PFSK-1 (cell line): Measurements from ENCODE around the gene KCTD16.

Experiments used
- FOXP2 ChIP-seq: optimal IDR thresholded peaks from 2 replicates; pipeline ENCODE3; 2011; ENCODE audit warnings: borderline replicate concordance, control low read depth, inconsistent platforms; ENCODE audit not compliant: insufficient read depth; ENCODE audit errors: extremely low read length, extremely low read depth
- POLR2AphosphoS5 ChIP-seq: IDR thresholded peaks from 2 replicates; pipeline ENCODE4 v1.6.1; 2012; ENCODE audit warnings: low read depth, mild to moderate bottlenecking, control low read depth, low read length, moderate library complexity
- REST ChIP-seq, 2 experiments: IDR thresholded peaks; 2 replicates each; pipeline versions ENCODE4 v1.6.1 to v1.8.0; 2011 to 2012; ENCODE audit warnings: low read depth in 2 of 2, low read length in 2 of 2, control low read depth in 1 of 2, inconsistent platforms in 1 of 2, mild to moderate bottlenecking in 1 of 2, moderate library complexity in 1 of 2; ENCODE audit not compliant: insufficient read depth in 1 of 2
- SIN3A ChIP-seq: IDR thresholded peaks from 2 replicates; pipeline ENCODE4 v1.6.1; 2012; ENCODE audit warnings: mild to moderate bottlenecking, low read length, moderate library complexity, borderline replicate concordance; ENCODE audit not compliant: insufficient read depth
- TAF1 ChIP-seq: IDR thresholded peaks from 2 replicates; pipeline ENCODE4 v1.6.1; 2012; ENCODE audit warnings: low read length, control low read depth, borderline replicate concordance; ENCODE audit not compliant: insufficient read depth

KCTD16 gene

GRCh38 chr5:144237851-144238250, 67.2 kb downstream of the KCTD16 start:
- TF ChIP-seq POLR2AphosphoS5 (no peak), FOXP2 (no peak)

DNA sequence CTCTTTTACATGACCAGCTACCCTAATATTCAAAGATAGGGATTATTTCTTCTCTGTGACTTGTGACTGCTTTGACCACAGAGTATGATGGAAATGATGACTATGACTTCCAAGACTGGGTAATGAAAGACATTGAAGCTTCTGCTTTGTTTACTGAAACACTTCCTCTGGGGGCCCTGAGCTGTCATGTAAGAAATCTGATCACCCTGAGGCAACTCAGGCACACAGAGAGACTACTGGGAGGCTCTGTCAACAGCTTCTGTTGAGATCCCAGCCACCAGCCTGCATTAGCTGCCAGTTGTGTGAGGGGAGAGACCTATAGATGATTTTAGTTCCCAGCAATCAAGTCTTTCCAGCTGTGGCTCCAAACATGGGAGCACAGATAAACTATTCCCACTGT, 76.5 kb downstream of the KCTD16 start:
- TF ChIP-seq FOXP2: no peak
- no peak for TF ChIP-seq REST (IDR thresholded peaks at IDR 0.05; ENCODE audit: insufficient read depth in 1 of 2, low read depth in 2 of 2, low read length in 2 of 2)
- TF ChIP-seq POLR2AphosphoS5: no peak
- no peak for TF ChIP-seq SIN3A
- TF ChIP-seq TAF1: no peak

- no peak for TF ChIP-seq TAF1
- no peak for TF ChIP-seq SIN3A
- TF ChIP-seq POLR2AphosphoS5: no peak
- no peak for TF ChIP-seq REST (IDR thresholded peaks at IDR 0.05; ENCODE audit: insufficient read depth in 1 of 2, low read depth in 2 of 2, low read length in 2 of 2)
Measured at GRCh38 chr5:144248015-144248414, 77.3 kb downstream of the KCTD16 start.

GRCh38 chr5:144249755-144250464, 79.2 kb downstream of the KCTD16 start:
- TF ChIP-seq REST (IDR thresholded peaks at IDR 0.05; ENCODE audit: insufficient read depth in 1 of 2, low read depth in 2 of 2, low read length in 2 of 2): no peak
- no peak for TF ChIP-seq TAF1
- TF ChIP-seq SIN3A: no peak
- TF ChIP-seq FOXP2: no peak
- TF ChIP-seq POLR2AphosphoS5: no peak

DNA sequence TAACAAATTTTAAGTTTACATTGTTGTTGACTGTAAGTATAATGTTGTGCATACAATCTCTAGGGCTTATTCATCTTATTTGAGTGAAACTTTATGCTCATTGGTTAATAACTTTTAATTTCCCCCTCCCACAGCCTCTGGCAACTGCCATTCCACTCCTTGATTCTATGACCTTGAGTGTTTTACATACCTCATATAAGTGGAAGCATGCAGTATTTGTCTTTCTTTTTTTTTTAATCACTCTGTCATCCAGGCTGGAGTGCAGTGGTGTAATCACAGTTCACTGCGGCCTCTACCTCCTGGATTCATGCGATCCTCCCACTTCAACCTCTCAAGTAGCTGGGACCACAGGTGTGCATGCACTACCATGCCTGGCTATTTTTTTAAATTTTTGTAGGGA, 83.9 kb downstream of the KCTD16 start:
- no peak for TF ChIP-seq SIN3A
- TF ChIP-seq TAF1: no peak
- TF ChIP-seq POLR2AphosphoS5: no peak
- TF ChIP-seq FOXP2: no peak
- no peak for TF ChIP-seq REST (IDR thresholded peaks at IDR 0.05; ENCODE audit: insufficient read depth in 1 of 2, low read depth in 2 of 2, low read length in 2 of 2)
